Peyer's patch (tissue), 4 donors: ENCODE results near the gene CEP290.

ENCODE experiments used
- POLR2A ChIP-seq, 2 donors: fragments of 450-650 bp; IDR thresholded peaks; one replicate each; pipeline ENCODE4 v1.5.1; 2017; ENCODE audit warnings: antibody characterized with exemption in 2 of 2, mild to moderate bottlenecking in 2 of 2, moderate library complexity in 2 of 2
- TF ChIP-seq, protein P1 (sequence below), 6 experiments: fragments of 450-650 bp in 4 of 6; fragments of 200-600 bp in 2 of 6; sonication (generic) in 1 of 6; IDR thresholded peaks; one replicate each; pipeline ENCODE4 v1.5.1; 2017 to 2019; ENCODE audit warnings: antibody characterized with exemption in 6 of 6, mild to moderate bottlenecking in 3 of 6, moderate library complexity in 1 of 6

DNA sequence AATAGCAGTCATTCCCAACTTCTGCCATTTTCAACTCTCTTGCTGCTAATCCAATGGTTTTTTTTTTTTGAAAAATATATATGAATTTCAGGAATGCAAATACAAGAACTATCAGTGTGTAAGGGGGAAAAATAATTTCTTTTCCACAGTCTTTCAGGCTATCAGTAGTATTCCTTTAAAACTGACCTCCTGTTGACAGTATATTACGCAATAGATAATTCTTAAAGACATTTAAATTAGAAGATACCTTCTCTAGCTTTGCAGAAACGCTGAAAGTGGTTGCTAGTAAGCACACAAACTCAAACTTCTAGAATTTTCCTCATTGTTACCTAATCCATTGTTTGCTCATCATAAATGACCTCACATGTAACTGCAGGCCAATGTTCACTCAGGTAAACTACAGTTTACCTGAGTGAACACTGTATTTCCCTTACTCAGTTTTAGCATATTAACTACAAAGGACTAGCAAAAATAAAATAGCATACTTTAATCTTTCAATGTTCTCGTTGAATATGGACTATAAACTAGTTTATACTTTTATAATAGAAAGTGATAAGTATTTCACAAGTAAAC is 112.7 kb downstream of the CEP290 start, which contains the start of gene C12orf50:
- no peak for TF ChIP-seq POLR2A (IDR thresholded peaks at IDR 0.05)
- TF ChIP-seq, protein P1, sequence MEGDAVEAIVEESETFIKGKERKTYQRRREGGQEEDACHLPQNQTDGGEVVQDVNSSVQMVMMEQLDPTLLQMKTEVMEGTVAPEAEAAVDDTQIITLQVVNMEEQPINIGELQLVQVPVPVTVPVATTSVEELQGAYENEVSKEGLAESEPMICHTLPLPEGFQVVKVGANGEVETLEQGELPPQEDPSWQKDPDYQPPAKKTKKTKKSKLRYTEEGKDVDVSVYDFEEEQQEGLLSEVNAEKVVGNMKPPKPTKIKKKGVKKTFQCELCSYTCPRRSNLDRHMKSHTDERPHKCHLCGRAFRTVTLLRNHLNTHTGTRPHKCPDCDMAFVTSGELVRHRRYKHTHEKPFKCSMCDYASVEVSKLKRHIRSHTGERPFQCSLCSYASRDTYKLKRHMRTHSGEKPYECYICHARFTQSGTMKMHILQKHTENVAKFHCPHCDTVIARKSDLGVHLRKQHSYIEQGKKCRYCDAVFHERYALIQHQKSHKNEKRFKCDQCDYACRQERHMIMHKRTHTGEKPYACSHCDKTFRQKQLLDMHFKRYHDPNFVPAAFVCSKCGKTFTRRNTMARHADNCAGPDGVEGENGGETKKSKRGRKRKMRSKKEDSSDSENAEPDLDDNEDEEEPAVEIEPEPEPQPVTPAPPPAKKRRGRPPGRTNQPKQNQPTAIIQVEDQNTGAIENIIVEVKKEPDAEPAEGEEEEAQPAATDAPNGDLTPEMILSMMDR (IDR thresholded peaks at IDR 0.05) = no peak
